Measurements from ENCODE around the gene TMCO1. TPM values are rescaled to one million over a fixed set of nuclear protein-coding genes. Genes with fewer than 3 reads are reported as not detected.
"Not testable (repeated sequence)": the region's sequence is repeated elsewhere in the genome, so short reads cannot be mapped to it uniquely, and the experiment has no call there.

TMCO1 gene
- total RNA-seq, 4 donors from 2014 or later = 31.5 to 65.5 (median 45.5) TPM

DNA sequence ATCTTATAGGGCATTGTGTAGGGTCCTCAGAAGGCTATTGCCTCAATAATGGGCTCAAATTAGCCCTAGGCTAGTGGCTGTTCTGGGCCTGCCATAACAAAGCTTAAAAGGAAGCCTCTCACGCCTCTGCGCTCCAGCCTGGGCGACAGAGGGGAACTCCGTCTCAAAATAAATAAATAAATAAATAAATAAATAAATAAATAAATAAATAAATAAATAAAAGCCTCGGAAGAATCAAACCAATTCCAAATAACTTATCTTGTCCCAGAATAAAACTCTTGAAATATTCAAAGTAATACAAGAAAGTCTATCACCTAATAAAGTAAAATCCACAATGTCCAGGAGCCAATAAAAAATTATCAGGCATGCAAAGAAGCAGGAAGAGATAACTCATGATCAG lies 55.9 kb downstream of the TMCO1 start:
- 81 to 84% methylated on average over 5 of the region's 5 CpGs for WGBS, 2 donors
- TF ChIP-seq POLR2A (IDR thresholded peaks at IDR 0.05) = no peak
- TF ChIP-seq EP300 (IDR thresholded peaks at IDR 0.05) = no peak
- TF ChIP-seq, protein P1, sequence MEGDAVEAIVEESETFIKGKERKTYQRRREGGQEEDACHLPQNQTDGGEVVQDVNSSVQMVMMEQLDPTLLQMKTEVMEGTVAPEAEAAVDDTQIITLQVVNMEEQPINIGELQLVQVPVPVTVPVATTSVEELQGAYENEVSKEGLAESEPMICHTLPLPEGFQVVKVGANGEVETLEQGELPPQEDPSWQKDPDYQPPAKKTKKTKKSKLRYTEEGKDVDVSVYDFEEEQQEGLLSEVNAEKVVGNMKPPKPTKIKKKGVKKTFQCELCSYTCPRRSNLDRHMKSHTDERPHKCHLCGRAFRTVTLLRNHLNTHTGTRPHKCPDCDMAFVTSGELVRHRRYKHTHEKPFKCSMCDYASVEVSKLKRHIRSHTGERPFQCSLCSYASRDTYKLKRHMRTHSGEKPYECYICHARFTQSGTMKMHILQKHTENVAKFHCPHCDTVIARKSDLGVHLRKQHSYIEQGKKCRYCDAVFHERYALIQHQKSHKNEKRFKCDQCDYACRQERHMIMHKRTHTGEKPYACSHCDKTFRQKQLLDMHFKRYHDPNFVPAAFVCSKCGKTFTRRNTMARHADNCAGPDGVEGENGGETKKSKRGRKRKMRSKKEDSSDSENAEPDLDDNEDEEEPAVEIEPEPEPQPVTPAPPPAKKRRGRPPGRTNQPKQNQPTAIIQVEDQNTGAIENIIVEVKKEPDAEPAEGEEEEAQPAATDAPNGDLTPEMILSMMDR (IDR thresholded peaks at IDR 0.05) = no peak
- no peaks in the 10 kb centered on the region for H3K27me3 ChIP-seq
- H3K9me3 ChIP-seq = no peaks in the 10 kb centered on the region
- no peak overlapping the region for H3K27ac ChIP-seq
- H3K4me3 ChIP-seq = no peak overlapping the region
- H3K4me1 ChIP-seq = peaks cover 0 to under 1% (median 0%) of the 10 kb centered on the region in 4 donors
- no peak for DNase-seq (ENCODE audit: low spot score in 2 of 2)
- H3K36me3 ChIP-seq = no peaks in the 10 kb centered on the region

- Histone ChIP-seq H3K9me3 (no peaks in the 10 kb centered on the region), H3K36me3 (no peaks in the 10 kb centered on the region), H3K4me1 (no peaks in the 10 kb centered on the region), H3K27ac (no peak overlapping the region), H3K4me3 (no peak overlapping the region), H3K27me3 (peaks cover 0 to 8% of the 10 kb centered on the region in 2 donors)
- no peak for DNase-seq (ENCODE audit: low spot score in 2 of 2)
- TF ChIP-seq, protein P1 (IDR thresholded peaks at IDR 0.05) = no peak
- no peak for TF ChIP-seq EP300 (IDR thresholded peaks at IDR 0.05)
- no peak for TF ChIP-seq POLR2A (IDR thresholded peaks at IDR 0.05)
- 74 to 82% methylated on average over 11 of the region's 11 CpGs for WGBS, 2 donors
Measured at GRCh38 chr1:165707984-165708706, 60.5 kb downstream of the TMCO1 start.

DNA sequence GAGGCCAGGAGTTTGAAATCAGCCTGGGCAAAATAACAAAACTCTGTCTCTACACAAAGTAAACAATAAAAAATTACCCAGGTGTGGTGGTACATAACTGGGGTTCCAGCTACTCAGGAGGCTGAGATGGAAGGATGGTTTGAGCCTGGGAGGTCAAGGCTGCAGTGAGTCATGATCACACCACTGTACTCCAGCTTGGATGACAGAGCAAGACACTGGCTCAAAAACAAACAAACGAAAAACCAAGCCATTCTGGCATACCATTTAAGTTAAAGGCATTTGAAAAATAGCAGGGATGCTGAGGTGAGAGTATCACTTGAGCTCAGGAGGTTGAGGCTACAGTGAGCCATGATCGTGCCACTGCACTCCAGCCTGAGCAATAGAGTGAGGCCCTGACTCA lies 65.0 kb downstream of the TMCO1 start:
- H3K9me3 ChIP-seq = no peaks in the 10 kb centered on the region
- peaks cover 0 to 8% of the 10 kb centered on the region in 2 donors for H3K27me3 ChIP-seq
- TF ChIP-seq POLR2A (IDR thresholded peaks at IDR 0.05) (no peak), EP300 (IDR thresholded peaks at IDR 0.05) (no peak)
- TF ChIP-seq, protein P1 (IDR thresholded peaks at IDR 0.05) = no peak
- H3K36me3 ChIP-seq = no peaks in the 10 kb centered on the region
- WGBS, 2 donors = 75 to 89% methylated on average over 2 of the region's 2 CpGs
- no peak overlapping the region for H3K27ac ChIP-seq
- no peak for DNase-seq (ENCODE audit: low spot score in 2 of 2)
- no peak overlapping the region for H3K4me3 ChIP-seq
- no peaks in the 10 kb centered on the region for H3K4me1 ChIP-seq

GRCh38 chr1:165701922-165702321 lies 66.7 kb downstream of the TMCO1 start:
- not testable (repeated sequence) for DNase-seq (ENCODE audit: low spot score in 2 of 2); H3K27ac ChIP-seq; H3K36me3 ChIP-seq; H3K9me3 ChIP-seq; H3K4me1 ChIP-seq; H3K4me3 ChIP-seq; H3K27me3 ChIP-seq
- WGBS, 2 donors = 81 to 95% methylated on average over 7 of the region's 7 CpGs

DNA sequence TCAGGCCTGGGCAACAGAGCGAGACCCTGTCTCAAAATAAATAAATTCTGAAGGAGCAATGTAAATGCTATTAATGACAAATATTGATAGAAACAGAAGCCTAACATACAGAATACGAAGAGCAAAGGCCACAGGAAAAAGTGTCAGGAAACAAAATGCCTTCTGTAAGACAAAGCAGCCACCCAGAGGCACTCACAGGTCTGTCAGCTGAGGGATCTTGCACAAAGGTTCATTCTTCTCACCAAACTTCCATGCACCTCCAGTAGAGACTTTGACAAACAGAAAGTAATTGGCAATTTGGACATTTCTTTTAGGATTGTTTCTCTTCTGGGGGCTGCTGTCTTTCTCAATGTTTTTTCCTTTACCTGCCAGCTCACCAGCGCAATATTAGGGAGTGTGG lies 69.1 kb downstream of the TMCO1 start:
- TF ChIP-seq, protein P1 (IDR thresholded peaks at IDR 0.05) = no peak
- TF ChIP-seq EP300 (IDR thresholded peaks at IDR 0.05) = no peak
- Histone ChIP-seq H3K4me3 (no peak overlapping the region), H3K36me3 (no peaks in the 10 kb centered on the region), H3K4me1 (peaks cover 0 to 22% (median 16%) of the 10 kb centered on the region in 4 donors), H3K9me3 (no peaks in the 10 kb centered on the region), H3K27me3 (no peaks in the 10 kb centered on the region), H3K27ac (no peak overlapping the region)
- no peak for DNase-seq (ENCODE audit: low spot score in 2 of 2)
- 90 to 96% methylated on average over 3 of the region's 3 CpGs for WGBS, 2 donors
